Activated T-helper 1 cell treated with anti-CD3 and anti-CD28 coated beads, Interleukin-2, amount 50 U/mL, for 16 hours (primary cell): Measurements from ENCODE around the gene SUPT5H.
"Not testable (repeated sequence)": the region's sequence is repeated elsewhere in the genome, so short reads cannot be mapped to it uniquely, and the experiment has no call there.

ENCODE experiments used
- DNase-seq, 2 donors: peaks; one replicate each; pipeline ENCODE4 v3.0.0-alpha.2; 2020; ENCODE audit warnings: low read depth in 1 of 2, low spot score in 1 of 2

Gene SUPT5H

DNA sequence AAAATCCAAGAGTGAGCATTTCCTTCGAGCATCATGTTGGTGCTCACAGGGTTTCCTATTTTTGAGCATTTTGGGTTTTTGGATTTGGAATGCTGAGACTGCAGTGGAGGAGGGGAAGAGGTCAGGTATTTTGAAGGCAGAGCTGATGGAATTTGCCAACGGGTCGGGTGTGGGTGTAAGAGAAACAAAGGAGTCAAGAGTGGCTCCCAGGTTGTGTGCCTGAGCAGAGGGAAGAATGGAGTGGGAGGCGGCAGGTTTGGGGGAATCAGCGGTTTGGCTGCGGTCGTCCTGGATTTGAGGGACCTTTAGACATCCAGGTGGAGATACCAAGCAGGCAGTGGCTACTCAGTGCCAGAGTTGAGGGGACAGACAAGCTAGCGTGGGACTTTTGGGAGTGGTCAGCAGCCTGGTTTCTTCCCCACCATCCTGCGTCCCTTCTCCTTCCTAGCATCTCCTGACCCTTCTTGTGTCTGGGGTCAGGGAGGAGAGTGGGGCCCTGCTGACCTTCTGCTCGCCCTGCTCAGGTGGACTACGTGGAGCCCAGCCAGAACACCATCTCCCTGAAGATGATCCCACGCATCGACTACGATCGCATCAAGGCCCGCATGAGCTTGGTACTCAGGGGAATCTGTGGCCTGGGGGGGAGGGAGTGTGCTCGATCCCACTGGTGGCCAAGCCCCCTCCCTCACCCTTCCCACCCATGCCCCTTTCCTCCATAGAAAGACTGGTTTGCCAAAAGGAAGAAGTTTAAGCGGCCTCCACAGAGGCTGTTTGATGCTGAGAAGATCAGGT lies 20.8 kb downstream of the SUPT5H start:
- DNase-seq, result no peak

DNA sequence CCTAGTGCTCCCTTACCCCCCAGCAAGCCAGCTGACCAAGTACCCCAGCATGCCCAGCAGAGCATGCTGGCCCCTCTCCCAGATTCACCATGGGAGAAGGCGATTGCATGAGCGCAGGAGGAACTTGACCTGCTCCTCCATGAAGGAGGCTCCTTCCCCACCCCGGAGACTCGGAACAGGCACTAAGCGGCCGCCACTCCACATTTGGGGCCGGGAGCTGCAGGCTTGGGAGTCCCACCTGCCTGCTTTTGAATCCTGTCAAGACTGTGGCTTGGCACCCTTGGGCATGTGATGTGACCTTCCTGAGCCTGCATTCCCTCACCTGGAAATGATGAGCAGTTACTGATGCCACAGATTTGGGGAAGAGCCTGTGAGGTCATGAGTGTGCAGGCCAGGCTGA lies 22.6 kb downstream of the SUPT5H start:
- DNase-seq, result no peak

DNA sequence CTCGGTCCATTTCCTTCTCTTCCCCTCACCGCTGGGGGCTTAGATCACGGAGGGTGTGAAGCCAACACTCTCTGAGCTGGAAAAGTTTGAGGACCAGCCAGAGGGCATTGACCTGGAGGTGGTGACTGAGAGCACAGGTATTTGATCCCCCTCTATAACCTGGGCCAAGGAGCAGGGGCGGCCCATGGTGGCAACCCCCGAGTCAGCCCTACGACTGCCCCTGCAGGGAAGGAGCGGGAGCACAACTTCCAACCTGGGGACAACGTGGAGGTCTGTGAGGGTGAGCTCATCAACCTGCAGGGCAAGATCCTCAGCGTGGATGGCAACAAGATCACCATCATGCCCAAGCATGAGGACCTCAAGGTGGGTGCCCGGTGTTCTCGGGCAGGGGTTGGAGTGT lies 23.7 kb downstream of the SUPT5H start:
- no peak for DNase-seq

DNA sequence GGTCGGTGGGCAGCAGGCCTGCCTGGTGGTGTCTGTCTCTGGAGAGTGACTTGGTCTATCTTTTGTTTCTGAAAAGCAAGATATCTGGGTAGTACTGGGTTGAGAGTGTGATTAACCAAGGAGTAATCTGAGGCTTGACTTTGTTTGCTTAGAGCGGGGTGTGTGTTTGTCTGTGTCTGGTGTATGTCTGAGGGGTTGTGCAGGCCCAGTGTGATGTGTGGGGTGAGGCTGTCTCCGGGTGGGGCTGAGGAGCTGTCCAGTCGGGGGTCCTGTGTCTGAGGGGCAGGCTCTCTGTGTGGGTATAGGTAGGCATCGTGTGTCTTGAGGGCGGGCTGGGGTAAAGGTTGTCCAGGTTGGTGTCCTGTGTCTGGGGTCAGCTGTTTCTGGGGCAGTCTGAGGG lies 24.2 kb downstream of the SUPT5H start:
- no peak for DNase-seq

DNA sequence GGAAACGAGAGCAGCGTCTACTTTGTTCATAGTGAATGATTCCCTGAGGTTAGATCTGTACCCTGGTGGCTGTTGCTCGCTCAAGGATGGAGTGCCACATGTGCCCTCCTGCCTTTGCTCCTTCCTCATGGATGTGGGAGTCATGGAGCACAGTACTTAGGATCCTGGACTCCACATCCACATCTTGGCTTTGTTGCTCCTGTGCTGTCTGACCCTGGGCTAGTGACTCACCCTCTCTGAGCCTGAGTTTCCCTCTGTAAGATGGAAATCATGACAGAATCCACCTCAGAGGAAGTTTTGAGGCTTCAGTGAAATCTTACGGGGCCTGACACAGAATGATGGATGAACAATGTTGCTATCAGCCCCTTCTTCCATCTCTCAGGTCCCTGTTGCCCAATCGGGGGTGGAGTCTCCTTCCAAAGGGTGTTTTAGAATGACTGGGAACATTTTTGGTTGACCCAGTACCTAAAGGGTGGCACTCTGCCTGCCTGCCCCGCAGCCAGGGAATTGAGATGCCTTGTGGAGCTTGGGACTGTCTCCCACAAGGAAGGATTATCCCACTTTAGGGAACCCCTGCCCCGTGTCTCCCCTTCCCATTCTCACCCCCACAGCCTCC lies 25.4 kb downstream of the SUPT5H start:
- no peak for DNase-seq

DNA sequence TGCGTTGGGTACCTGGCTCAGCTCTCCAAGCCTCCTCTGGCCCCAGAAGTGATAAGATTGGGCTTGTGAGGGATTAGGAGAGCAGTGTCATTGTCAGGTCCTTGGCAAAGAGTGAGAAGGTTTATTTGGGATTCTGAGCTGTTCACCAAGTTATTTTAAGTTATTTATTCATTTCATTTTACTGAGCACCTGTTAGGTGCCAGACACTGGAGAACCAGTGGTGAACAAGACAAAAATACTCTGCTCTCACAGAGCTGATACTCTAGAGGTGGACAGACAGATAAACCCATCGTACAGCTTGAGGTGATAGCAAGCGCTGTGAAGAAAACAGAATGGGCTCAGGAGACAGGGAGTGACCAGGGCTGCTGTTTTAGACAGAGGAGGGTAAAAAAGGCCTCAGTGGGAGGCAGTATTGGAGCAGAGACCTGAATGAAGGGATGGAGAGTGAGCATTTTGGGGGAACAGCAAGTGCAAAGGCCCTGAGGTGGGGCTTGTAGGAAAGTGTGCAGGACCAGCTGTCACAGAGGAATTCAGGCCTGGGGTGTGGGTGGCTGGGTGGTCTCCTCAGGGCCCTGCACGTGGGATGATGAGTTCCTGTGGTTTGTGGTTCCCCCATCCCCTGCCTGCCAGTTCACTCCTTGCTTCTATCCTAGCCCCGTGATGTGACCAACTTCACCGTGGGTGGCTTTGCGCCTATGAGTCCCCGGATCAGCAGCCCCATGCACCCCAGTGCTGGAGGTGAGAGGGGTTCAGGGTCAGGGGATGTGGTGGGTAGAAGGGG lies 26.6 kb downstream of the SUPT5H start:
- no peak for DNase-seq

DNA sequence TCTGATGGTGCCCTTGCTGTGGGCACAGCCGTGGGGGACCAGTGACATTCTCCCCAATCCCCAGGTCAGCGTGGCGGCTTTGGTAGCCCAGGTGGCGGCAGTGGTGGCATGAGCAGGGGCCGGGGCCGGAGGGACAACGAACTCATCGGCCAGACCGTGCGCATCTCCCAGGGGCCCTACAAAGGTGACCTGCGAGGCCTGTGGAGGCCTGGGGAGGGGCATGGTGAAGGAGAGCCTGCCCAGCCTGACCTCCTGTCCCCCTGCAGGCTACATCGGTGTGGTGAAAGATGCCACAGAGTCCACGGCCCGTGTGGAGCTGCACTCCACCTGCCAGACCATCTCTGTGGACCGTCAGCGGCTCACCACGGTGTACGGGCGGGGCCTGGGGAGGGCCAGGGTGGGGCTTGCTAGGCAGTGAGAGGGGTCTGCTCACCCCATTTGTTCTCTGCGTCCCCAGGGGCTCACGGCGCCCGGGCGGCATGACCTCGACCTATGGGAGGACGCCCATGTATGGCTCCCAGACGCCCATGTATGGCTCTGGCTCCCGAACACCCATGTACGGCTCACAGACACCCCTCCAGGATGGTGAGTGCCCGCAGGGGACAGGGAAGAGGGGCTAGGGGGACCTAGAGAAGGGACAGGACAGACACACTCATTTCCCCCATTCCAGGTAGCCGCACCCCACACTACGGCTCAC lies 27.5 kb downstream of the SUPT5H start:
- DNase-seq, result no peak

DNA sequence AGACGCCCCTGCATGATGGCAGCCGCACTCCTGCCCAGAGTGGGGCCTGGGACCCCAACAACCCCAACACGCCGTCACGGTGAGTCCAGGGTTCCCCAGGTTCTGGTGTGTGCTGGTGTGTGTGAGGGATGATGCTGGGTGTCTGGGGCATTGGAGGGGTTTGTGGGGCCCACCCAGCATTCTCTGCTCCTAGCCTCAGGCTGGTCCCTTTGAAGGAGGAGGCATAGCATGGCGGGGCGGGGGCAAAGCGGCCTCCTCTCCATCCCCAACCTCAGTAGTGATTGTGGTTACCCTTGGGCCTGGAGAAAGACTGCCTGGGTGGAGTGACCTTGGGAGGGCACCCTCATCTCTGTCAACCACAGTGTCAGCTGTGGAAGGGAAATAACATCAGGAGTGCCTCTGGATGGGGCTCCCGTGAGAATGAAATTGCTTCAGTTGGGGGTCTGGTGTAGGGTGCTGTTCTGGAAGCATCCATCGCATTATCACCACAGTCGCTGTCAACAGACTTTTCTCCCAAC lies 28.1 kb downstream of the SUPT5H start:
- DNase-seq, result no peak

DNA sequence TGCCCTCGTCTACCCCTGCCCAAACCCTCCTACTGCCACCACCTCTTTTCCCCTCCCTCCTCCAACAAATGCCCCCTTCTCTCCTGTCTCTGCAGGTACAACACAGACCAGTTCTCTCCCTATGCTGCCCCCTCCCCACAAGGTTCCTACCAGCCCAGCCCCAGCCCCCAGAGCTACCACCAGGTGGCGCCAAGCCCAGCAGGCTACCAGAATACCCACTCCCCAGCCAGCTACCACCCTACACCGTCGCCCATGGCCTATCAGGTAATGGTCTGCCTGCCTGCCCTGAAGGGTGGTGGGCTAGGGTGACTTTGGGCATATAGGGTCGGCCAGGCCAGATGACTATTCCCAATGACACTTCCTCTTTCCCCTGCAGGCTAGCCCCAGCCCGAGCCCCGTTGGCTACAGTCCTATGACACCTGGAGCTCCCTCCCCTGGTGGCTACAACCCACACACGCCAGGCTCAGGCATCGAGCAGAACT lies 28.8 kb downstream of the SUPT5H start:
- DNase-seq, result peak; percentile 58 to 64

DNA sequence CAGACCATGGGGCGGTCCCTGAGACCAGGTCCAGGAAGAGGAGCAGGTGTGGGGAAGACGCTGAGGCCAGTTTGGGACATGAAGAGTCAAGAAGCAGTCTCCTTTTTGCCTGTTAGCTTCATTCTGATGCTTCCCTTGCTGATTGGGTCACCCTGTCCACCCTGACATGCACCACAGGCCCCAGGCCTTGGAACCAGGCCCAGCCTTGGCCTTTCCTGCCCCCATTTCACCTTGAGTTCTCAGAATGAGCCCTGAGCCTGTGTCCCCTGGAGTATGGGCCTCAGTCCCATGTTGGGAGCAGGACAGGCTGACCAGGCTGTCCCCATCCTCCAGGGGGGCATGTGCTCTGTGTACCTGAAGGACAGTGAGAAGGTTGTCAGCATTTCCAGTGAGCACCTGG lies 30.4 kb downstream of the SUPT5H start:
- no peak for DNase-seq

DNA sequence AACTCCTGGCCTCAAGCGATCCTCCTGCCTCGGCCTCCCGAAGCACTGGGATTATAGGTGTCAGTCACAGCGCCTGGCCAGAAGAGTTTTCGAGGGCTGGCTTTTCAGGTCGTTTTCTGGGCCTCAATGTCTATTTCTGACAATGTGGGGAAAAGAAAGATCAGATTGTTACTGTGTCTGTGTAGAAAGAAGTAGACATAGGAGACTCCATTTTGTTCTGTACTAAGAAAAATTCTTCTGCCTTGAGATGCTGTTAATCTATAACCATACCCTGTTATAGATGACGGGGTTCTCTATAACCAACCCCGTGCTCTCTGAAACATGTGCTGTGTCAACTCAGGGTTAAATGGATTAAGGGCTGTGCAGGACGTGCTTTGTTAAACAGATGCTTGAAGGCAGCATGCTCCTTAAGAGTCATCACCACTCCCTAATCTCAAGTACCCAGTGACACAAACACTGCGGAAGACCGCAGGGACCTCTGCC lies 34.0 kb downstream of the SUPT5H start:
- not testable (repeated sequence) for DNase-seq

DNA sequence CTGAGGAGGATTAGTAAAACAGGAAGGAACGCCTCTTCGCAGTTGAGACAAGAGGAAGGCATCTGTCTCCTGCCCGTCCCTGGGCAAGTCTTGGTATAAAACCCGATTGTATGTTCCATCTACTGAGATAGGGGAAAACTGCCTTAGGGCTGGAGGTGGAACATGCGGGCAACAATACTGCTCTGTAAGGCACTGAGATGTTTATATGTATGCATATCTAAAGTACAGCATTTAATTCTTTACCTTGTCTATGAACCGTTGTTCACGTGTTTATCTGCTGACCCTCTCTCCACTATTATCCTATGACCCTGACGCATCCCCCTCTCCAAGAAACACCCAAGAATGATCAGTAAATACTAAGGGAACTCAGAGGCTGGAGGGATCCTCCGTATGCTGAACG lies 34.5 kb downstream of the SUPT5H start:
- DNase-seq, result no peak

DNA sequence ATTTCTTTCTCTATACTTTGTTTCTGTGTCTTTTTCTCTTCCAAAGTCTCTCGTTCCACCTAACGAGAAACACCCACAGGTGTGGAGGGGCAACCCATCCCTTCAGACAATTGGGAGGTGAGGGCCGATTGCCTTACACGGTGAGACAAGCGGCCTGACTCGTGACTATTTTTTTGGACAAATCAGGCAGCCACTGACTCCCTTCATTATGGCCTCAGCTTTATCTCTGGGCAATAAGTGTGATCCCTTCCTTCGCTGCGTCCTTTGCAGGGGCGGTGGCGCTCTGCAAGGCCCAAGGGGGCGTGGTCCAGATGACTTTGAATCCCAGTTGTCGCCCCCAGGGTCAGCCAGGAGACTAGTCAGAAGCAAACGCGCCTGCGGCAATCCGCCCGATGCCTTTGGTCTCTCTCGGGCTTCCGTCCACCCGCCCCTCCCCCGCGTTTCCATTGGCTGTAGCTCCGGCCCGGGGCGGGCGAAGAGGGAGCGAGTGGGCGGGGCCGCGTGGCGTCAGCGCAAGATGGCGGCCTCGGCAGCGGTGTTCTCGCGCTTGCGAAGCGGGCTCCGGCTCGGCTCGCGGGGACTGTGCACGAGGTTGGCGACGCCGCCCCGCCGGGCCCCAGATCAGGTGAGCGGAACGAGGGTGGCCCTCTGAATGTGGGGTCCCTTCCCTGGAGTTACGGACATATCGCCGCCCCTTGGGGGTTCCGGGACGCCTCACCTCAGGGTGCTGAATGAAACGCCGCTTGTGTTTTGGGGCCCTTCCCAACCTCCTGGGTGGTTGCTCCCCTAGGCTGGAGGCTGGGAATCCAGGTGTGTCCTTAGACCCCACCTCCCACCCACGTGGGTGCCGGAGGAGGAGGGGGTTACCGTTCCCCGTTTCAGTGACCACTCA lies 35.2 kb downstream of the SUPT5H start, which contains the start of gene TIMM50:
Gene TIMM50, plus strand, starts transcription at position 502 of the 892 bp plus-strand sequence. Its CDS starts 16 bp downstream, at position 518.
- DNase-seq, result peak; percentile 94 to 96

DNA sequence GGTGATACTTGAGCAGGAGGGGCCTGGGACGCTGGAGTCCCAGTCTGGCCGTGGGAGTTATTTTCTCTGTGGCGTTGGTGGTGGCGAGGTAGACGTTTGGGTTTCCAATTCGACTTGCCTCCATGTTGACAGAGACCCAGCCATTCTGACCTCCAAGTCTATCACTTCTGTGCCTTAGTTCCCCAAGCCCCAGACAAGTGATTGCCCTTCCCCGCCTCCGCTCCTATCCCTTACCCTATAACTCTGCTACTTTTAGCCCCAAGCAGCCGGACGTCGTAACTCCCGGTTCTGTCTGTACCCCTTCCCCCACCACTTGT lies 35.8 kb downstream of the SUPT5H start:
- DNase-seq, result no peak

DNA sequence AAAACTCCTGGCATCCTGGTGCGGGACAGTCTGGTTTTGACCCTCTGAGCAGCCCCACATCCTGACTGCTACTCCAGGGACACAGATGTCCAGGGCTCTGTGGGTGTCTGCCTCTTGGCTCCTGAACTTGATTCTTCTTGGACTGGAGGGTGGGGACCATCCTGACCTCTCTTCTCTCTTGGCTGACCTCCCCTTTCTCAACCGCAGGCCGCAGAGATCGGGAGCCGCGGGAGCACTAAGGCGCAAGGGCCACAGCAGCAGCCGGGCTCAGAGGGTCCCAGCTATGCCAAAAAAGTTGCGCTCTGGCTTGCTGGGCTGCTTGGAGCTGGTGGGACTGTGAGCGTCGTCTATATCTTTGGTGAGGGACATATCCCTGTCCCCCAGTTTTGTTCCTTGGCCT lies 36.3 kb downstream of the SUPT5H start:
- DNase-seq, result no peak

DNA sequence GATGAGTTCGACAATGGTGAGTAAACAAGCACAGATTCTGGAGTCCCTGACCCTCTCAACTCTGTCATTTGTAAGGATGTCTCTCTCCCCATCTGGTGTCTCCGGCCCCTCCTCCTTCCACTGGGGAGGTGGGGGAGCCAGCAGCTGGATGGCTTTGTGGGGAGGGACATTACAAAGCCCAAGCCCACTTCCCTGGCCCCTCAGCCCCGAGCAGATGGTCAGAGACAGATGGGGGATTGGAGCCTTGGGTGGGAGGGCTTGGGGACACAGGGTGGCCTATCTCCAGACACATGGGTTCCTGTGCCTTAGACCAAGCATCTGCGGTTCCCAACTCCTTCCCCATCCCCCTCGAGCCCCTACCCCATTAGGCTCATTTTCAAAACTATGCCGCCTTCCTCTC lies 37.8 kb downstream of the SUPT5H start:
- DNase-seq, result no peak

DNA sequence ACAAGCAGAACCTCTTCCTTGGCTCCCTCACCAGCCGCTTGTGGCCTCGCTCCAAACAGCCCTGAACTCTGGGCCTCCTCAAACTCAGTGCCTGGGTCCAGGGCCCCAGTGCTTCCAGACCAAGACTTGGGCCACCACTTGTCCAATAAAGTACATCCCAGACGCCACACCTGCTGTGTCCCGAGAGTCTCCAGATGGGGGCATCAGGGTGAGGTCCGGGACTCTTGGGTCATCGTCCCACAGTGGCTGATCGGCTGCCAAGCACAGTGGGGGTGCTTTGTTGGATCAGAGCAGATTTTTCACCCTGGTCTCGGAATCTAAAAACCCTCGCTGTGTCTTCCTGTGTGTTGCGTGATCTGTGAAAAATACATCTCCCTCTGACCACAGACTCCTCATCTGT lies 44.4 kb downstream of the SUPT5H start:
- no peak for DNase-seq

DNA sequence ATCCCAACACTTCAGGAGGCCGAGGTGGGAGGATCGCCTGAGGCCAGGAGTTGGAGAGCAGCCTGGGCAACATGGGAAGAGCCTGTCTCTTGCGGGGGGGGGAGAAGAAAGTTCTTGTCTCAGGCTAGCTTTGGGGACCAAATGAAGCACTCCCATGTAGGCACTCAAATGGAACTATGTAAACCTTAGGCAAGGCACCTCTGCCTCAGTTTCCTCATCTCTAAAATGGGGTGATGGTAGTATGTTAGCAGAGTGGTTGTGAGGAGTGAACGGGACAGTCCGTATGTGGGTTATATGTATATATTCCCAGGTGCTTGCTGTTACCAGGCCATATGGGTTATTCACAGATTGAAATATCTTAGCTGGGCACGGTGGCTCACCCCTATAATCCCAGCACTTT lies 46.8 kb downstream of the SUPT5H start:
- no peak for DNase-seq

DNA sequence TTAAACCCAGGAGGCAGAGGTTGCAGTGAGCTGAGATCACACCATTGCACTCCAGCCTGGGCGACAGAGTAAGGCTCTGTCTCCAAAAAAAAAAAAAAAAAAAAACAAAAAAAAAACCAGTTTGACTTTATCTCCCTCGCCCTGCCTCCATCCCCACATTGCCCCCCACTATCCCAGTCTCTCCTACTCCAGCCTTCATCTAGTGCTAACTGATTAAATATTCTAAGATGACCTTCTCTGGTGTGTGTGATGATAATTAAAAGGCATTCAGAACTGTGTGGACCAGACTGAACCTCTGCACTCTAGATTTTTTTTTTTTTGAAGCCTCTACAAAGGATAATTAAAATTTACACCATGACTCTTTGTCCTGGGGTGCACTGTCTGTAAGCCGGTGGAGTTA lies 47.4 kb downstream of the SUPT5H start:
- no peak for DNase-seq

DNA sequence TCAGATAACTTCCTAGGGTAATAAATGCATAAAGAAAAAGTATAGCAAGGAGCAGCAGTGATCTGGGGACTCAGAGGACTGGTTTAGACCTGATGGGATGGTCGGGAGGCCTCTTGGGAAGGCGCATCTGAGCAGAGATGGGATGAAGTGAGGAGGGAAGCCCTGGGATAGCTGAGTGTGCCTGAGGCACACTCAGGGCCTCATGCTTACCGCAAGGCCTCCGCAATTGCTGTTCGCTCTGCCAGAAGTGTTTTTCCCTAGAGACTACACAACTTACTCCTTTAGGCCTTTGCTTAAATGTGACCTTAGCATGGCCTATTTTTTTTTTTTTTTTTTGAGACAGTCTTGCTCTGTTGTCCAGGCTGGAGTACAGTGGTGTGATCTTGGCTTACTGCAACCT lies 49.3 kb downstream of the SUPT5H start:
- DNase-seq, result no peak
